ENCODE measurements around the gene CDK5RAP2. TPM values are rescaled to one million over a fixed set of nuclear protein-coding genes. Genes with fewer than 3 reads are reported as not detected.

Gene CDK5RAP2
- total RNA-seq (2022; extraction: Qiagen RNA extraction), result 27.6 to 31.7 TPM (median 30.0 TPM) in 5 replicates

DNA sequence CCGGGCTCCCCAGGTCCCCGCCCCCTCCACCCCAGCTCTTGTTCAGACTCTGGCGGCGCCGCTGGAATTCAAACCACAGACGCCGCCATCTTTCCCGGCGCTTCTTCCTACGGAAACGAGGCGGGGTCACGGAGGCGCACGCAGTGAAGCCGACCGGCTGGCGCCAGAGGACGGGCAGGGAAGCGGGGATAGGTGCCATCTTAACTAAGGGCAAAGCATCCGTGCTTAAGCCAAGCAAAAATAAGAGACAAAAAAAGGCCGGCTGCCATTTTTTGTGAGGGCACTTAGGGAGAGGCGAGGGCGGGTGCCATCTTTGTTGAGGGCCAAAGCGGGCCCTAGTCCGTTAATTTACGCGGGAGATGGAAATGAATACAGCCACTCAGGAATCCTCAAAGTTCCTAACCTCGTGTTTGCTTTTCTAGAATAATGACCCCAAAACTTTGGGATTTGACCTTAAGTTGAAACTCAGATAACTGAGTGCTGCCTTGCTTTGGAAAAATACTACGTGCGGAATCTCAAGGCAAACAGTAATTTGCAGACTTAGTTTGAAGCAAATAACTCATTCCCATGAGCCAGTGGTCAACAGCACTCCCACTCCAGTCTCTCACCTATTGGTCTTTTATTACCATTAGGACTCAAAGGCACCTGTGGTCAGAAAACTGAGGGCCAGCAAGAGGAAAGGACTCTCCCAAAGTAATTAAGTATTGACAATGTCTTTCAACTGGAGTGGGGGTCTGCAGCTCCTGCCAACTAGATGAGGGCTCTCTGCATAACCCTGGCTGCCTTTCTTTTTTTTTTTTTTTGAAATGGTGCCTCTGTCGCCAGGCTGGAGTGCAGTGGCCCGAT lies at the start of gene CDK5RAP2:
Gene CDK5RAP2, minus strand, starts transcription at position 117 of the 846 bp plus-strand sequence. CDS start 189 bp downstream, outside the sequence.

Other genes with a start within 250 kb of the CDK5RAP2 start
- gene MEGF9, start 134.3 kb upstream of the CDK5RAP2 start, total RNA-seq (2022; extraction: Qiagen RNA extraction), result 17.2 to 23.9 TPM (median 21.3 TPM) in 5 replicates
- gene FBXW2, start 213.2 kb upstream of the CDK5RAP2 start, total RNA-seq (2022; extraction: Qiagen RNA extraction), result 34.1 to 38.5 TPM (median 37.6 TPM) in 5 replicates

Data from A549 treated with Mapracorat at 1 μM for 4 hours (cell line).